Central memory CD8-positive, alpha-beta T cell (primary cell): Measurements from ENCODE around the gene SLIT3.

ENCODE experiments used
- ATAC-seq: fragments of 150-1000 bp; cut with Tn5 transposase; replicated peaks from 2 replicates; pipeline ENCODE4 v1.10.0; 2022; ENCODE audit warnings: mild to moderate bottlenecking, moderate FRiP score, moderate number of reproducible peaks; ENCODE audit not compliant: poor library complexity, severe bottlenecking; ENCODE audit errors: extremely low read depth
- DNase-seq, 2 donors: peaks; one replicate each; pipeline ENCODE4 v3.0.0; 2021; ENCODE audit warnings: low spot score in 2 of 2
- H3K27ac Mint-ChIP-seq: one replicate; pipeline ENCODE4 v1.8.0; 2022; ENCODE audit warnings: low read depth, mild to moderate bottlenecking, moderate library complexity, mixed read lengths
- H3K27me3 Mint-ChIP-seq: one replicate; pipeline ENCODE4 v1.8.0; 2022; ENCODE audit warnings: mixed read lengths
- H3K36me3 Mint-ChIP-seq: one replicate; pipeline ENCODE4 v1.8.0; 2022; ENCODE audit warnings: mild to moderate bottlenecking, moderate library complexity, mixed read lengths; ENCODE audit not compliant: insufficient read depth
- H3K4me1 Mint-ChIP-seq: one replicate; pipeline ENCODE4 v1.8.0; 2022; ENCODE audit warnings: mixed read lengths
- H3K4me3 Mint-ChIP-seq: one replicate; pipeline ENCODE4 v1.8.0; 2022; ENCODE audit warnings: mild to moderate bottlenecking, moderate library complexity, mixed read lengths
- H3K9me3 Mint-ChIP-seq: one replicate; pipeline ENCODE4 v1.8.0; 2022; ENCODE audit warnings: mixed read lengths

SLIT3 gene

DNA sequence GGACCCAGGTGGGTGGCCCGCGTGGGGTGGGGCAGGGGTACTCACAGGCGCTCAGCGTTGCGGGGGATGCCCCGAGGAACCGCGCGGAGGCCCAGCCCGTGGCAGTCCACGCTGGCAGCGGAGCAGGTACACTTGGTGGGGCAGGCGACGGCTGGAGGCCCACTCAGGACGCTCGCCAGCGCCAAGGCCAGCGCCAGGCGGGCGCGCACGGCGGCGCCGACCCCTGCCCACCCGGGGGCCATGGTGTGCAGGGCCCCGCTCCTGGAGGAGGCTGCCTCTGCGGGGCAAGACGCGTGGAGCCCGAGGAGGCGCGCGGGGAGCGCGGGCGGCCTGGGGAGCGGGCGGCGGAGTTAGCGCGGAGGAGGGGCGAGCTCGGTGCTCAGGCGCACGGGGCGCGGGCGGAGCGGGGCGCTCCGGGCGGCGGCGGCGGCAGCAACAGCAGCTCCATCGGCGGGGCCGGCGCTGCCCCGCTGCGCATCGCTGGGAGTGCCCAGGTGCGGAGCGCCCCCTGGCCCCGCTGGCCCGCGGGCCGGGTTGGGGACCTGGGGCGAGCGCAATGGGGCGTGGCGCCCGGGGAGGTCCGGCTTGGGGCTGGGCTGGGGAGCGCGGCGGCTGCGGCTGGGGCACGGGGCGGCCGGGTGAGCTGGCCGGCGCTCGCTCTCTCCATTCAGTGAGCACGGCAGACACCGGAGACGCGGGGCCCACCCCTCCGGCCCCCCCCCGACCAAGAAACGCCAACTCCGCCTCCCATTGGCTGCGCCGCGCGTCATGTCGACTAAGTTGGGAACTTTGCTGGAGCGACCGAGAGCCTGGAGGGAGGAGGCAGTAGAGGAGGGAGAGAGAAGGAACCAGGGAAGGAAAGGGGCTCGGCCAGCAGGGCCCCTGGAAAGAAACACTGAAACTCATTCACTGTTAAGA, at the start of gene SLIT3:
Gene SLIT3 (minus strand): TSS at position 672 of the 918 bp plus-strand sequence. CDS start 430 bp downstream, at position 242.
- no peaks in the 10 kb centered on the region for H3K9me3 Mint-ChIP-seq
- no peak for ATAC-seq
- H3K4me1 Mint-ChIP-seq: peaks cover 7% of the 10 kb centered on the region
- DNase-seq: no peak
- peaks cover 61% of the 10 kb centered on the region for H3K27me3 Mint-ChIP-seq
- peak within 1 kb of the TSS; percentile 27 for H3K4me3 Mint-ChIP-seq
- peaks cover 2% of the 10 kb centered on the region for H3K36me3 Mint-ChIP-seq
- no peak within 1 kb of the TSS for H3K27ac Mint-ChIP-seq

DNA sequence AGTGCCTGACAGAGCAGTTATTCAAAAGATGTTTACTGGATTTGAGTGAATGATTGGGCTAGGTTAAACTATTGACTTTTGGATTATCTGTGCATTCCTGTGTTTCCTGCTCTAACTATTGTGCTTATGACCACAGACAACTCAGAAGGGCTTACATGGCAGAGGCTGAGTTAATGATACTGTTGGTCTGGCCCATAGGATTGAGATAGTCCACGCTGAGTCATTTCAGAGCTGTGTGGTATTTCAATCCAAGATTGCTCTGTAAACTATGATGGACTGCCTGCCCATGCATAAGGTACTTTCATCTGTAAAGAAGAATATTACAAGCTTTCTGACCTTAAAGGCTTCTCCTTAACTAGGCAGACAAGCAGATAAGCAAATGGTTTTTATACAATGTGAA, 49.1 kb upstream of the SLIT3 start:
- Mint-ChIP-seq H3K4me1 (no peaks in the 10 kb centered on the region), H3K27ac (no peak overlapping the region), H3K4me3 (no peak overlapping the region), H3K36me3 (no peaks in the 10 kb centered on the region), H3K27me3 (peaks cover 67% of the 10 kb centered on the region), H3K9me3 (no peaks in the 10 kb centered on the region)
- DNase-seq (no peak), ATAC-seq (no peak)

DNA sequence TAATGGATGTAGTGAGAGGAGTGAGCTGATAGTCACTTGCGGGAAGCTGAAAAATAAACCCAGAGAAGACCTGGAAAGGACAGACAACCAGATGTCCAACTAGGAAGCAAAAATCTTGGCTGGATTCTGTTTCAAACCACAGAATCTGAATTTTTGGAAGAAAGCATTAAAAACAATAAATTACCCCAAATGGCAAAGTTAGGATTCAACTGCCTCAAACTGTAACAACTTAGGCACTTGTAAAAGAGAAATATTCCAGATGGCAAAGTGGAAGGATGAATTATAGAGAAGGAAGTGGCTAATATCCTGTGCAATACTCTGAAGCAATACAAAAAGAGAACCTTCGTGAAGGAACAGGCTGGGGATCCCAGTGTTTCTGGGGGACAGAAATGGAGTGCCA, 46.8 kb upstream of the SLIT3 start:
- H3K27ac Mint-ChIP-seq: no peak overlapping the region
- ATAC-seq (no peak), DNase-seq (no peak)
- peaks cover 52% of the 10 kb centered on the region for H3K27me3 Mint-ChIP-seq
- H3K9me3 Mint-ChIP-seq: no peaks in the 10 kb centered on the region
- H3K36me3 Mint-ChIP-seq: no peaks in the 10 kb centered on the region
- no peak overlapping the region for H3K4me3 Mint-ChIP-seq
- no peaks in the 10 kb centered on the region for H3K4me1 Mint-ChIP-seq

DNA sequence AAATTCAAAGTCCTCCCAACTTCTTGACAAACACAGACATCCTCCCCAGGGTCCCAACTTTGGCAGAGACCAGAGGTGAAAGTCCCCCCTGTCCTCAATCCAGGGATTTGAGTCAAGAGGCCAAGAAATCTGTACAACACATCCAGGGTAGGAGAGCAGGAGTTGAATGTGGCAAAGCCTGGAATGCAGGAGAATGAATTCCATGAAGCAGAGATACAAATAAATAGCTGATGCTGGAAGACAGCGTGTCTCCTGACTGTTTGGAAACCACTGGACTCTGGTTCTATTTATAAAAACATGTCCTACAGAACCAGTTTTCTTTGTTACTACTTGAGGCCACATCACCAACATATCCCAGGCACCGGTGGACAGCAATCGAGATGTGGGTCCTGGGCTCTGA, 43.7 kb upstream of the SLIT3 start:
- ATAC-seq (no peak), DNase-seq (no peak)
- peaks cover 22% of the 10 kb centered on the region for H3K27me3 Mint-ChIP-seq

DNA sequence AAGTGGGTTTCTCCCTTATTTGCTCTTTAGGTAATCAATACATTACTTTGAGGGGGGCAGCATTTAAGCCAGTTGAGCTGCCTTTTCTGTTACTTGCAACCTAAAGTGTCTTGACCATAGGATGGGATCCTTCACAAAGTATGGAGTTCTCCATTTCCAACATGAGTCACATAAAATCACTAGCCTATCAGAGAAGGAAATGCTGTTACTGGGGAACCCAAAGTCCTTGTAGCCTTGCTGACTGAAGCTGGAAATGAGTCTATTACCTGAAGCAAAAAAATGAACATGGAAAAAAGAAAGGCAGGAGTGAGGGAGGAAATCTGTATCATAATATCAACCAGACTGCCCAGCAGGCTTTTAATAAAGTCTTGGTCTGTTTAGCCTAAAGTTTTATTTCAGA, 42.8 kb upstream of the SLIT3 start:
- ATAC-seq: no peak
- H3K9me3 Mint-ChIP-seq: no peaks in the 10 kb centered on the region
- H3K4me1 Mint-ChIP-seq: no peaks in the 10 kb centered on the region
- H3K36me3 Mint-ChIP-seq: no peaks in the 10 kb centered on the region
- H3K27me3 Mint-ChIP-seq: peaks cover 14% of the 10 kb centered on the region
- no peak for DNase-seq
- H3K4me3 Mint-ChIP-seq: no peak overlapping the region
- H3K27ac Mint-ChIP-seq: no peak overlapping the region

More for the DNA sequence above, 43.7 kb upstream of the SLIT3 start:
- no peak overlapping the region for H3K27ac Mint-ChIP-seq
- no peaks in the 10 kb centered on the region for H3K4me1 Mint-ChIP-seq
- H3K4me3 Mint-ChIP-seq: no peak overlapping the region
- no peaks in the 10 kb centered on the region for H3K36me3 Mint-ChIP-seq
- H3K9me3 Mint-ChIP-seq: no peaks in the 10 kb centered on the region

DNA sequence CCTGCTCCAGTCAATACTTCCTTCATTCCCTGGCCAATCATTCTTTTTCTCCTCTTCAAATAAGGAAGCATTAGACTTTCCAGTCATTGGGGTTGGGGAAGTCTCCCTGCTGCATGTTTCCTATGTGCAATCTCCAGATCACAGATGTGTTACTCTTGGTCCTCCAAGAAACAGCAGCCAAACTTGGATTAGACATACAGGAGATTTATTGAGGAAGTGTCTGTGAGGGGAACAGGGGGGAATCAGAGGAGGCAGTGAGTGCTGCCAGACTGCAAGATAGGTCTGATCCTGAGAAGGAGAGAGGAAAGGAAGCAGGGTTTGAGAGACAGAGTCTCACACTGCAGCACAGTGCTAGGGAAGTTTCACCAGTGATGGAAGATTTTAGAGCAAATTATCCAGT, 40.6 kb upstream of the SLIT3 start:
- Mint-ChIP-seq H3K36me3 (no peaks in the 10 kb centered on the region), H3K4me3 (no peak overlapping the region), H3K27me3 (peaks cover 14% of the 10 kb centered on the region), H3K27ac (no peak overlapping the region), H3K4me1 (no peaks in the 10 kb centered on the region), H3K9me3 (no peaks in the 10 kb centered on the region)
- no peak for ATAC-seq
- no peak for DNase-seq

DNA sequence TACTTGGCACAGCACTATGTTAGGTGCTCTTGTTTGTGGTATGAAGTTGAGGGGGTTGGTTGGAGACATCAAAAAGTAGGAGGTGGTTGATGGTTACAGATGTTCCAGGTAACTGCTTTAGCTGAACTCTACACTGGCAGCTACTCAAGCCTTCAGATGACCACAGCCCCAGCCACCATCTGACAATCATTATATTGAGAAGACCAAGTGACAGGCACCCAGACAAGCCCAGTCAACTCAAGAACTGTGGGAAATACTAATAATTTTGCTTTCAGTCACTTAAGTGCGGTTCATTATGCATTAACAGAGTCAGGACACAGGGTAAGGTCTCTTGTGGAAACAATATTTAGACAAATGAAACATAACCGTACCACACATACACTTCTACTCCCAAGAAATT, 38.9 kb upstream of the SLIT3 start:
- Mint-ChIP-seq H3K27me3 (peaks cover 18% of the 10 kb centered on the region), H3K27ac (no peak overlapping the region), H3K4me1 (no peaks in the 10 kb centered on the region), H3K9me3 (no peaks in the 10 kb centered on the region), H3K4me3 (no peak overlapping the region), H3K36me3 (no peaks in the 10 kb centered on the region)
- no peak for ATAC-seq
- no peak for DNase-seq

DNA sequence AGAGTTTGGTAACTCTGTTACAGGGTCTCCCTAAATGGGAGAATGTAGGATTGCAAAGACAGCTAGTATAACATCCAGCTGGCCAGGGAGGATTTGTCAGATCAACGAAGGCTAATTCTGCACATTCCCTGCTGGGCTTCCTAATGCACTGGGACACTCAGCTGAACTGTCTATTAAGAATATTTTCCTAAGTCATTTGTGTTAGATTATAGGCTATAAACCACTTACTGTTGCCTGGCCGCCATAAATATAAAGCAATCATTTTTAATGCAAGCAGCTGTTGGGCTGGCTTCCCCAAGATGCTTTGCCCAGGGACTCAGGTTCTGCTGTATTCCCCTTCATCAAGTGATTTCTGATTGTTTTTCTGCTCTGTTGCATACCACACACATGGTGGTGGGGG, 35.3 kb upstream of the SLIT3 start:
- H3K27me3 Mint-ChIP-seq: peaks cover 28% of the 10 kb centered on the region
- H3K9me3 Mint-ChIP-seq: no peaks in the 10 kb centered on the region
- no peak for ATAC-seq
- no peak for DNase-seq
- H3K36me3 Mint-ChIP-seq: no peaks in the 10 kb centered on the region
- no peak overlapping the region for H3K4me3 Mint-ChIP-seq
- H3K4me1 Mint-ChIP-seq: no peaks in the 10 kb centered on the region
- no peak overlapping the region for H3K27ac Mint-ChIP-seq

DNA sequence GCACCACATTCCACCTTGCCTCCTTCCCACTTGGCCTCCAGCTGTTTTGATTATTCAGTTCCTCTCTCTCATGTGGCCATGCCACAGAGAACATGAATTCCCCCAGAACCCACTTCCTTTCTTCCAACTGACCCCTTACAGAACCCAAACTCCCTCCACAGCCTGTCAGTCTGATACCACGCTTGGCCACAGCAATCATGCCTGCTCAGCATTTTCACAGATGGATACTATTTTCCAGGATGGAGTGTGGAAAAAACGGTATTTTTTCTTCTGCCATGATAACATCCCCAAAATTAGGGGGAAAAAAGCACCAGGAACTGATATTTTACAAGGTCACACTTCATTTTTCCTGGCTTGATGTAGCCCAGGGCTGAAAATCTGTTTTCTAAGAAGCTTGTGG, 34.9 kb upstream of the SLIT3 start:
- ATAC-seq (no peak), DNase-seq (no peak)
- Mint-ChIP-seq H3K4me1 (no peaks in the 10 kb centered on the region), H3K36me3 (no peaks in the 10 kb centered on the region), H3K9me3 (no peaks in the 10 kb centered on the region), H3K27me3 (peaks cover 28% of the 10 kb centered on the region), H3K27ac (no peak overlapping the region), H3K4me3 (no peak overlapping the region)

DNA sequence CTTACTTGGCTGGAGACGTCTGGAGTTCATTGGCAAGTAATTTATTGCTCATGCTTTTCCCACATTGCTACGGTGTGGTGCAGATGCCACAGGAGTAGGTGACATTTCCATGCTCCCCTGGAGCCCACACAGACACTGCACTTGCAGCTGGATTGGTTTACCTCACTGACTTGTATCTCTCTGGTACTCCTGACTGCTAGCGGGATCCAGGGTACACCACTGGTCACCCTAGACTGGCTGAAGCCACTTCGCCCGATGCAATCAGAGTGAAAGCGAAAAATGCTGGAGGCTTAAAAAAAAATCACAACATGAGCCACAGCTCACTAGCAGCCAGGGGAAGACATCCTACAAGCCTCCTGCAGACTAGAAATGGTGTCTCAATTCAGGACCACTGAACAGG, 32.6 kb upstream of the SLIT3 start:
- DNase-seq (no peak), ATAC-seq (no peak)
- H3K36me3 Mint-ChIP-seq: no peaks in the 10 kb centered on the region
- no peak overlapping the region for H3K27ac Mint-ChIP-seq
- H3K27me3 Mint-ChIP-seq: peaks cover 28% of the 10 kb centered on the region
- no peak overlapping the region for H3K4me3 Mint-ChIP-seq
- H3K9me3 Mint-ChIP-seq: no peaks in the 10 kb centered on the region
- H3K4me1 Mint-ChIP-seq: no peaks in the 10 kb centered on the region

DNA sequence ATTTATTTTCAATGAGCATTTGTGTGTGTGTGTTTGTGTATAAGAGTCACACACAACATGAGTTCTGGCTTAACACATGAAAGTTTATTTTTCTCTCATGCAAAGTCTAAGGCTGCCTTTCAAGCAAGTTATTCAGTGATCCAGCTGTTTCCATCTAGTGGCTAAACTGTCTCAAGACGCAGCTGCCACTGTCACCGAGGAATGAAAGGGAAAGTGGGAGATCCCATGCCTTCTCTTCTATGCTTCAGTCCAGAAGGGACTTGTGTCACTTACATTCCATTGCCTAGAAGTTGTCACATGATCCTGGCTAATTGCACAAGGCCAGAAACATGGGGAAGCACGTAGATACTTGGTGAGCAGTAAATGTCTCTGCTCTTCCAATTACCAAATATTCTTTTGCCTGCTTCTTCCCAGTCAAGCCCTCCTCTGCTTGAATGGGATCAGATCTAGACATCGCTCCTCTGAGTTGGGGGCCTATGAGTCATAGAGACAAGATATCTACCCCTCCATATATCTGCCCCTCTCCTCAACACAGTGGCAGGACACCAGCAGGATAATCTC, 30.4 kb upstream of the SLIT3 start:
- no peaks in the 10 kb centered on the region for H3K4me1 Mint-ChIP-seq
- no peaks in the 10 kb centered on the region for H3K9me3 Mint-ChIP-seq
- H3K27ac Mint-ChIP-seq: no peak overlapping the region
- peaks cover 28% of the 10 kb centered on the region for H3K27me3 Mint-ChIP-seq
- ATAC-seq: no peak
- no peaks in the 10 kb centered on the region for H3K36me3 Mint-ChIP-seq
- no peak for DNase-seq
- H3K4me3 Mint-ChIP-seq: no peak overlapping the region

DNA sequence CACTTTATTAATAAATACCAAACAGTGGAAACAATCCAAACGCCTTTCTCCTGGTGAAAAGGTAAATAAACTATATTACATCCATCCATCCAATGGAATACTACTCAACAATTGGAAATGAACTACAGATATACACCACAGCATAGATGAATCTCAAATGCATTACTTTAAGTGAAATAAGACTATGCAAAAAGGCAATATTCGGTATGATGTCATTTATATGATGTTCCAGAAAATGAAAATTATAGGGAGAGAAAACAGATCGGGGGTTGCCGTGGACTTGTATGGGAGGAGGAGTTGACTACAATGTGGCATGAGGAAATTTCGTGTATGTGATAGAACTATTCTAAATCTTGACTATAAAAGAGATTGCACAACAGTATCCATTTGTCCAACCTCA, 27.5 kb upstream of the SLIT3 start:
- ATAC-seq (no peak), DNase-seq (no peak)
- no peak overlapping the region for H3K27ac Mint-ChIP-seq
- no peak overlapping the region for H3K4me3 Mint-ChIP-seq
- H3K9me3 Mint-ChIP-seq: no peaks in the 10 kb centered on the region
- H3K36me3 Mint-ChIP-seq: no peaks in the 10 kb centered on the region
- H3K4me1 Mint-ChIP-seq: no peaks in the 10 kb centered on the region
- peaks cover 14% of the 10 kb centered on the region for H3K27me3 Mint-ChIP-seq

DNA sequence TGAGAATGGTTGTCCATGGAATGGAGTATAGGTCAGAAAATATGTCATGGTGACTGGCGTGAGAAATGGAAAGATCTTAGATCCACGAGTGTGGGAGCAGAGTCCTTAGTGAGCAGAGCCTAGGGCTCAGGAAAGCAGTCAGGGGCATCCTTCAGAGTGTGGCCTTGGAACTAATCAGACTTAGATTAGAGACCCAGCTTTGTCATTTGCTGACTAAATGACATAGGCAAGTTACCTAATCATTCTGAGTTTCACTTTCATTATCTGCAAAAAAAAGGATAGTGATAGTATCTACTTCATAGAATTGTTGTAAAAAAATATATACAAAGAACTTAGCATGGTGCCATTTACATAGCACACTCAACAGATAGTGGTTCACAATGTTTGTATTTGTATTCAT, 24.3 kb upstream of the SLIT3 start:
- no peak for DNase-seq
- Mint-ChIP-seq H3K4me1 (no peaks in the 10 kb centered on the region), H3K27ac (no peak overlapping the region), H3K9me3 (no peaks in the 10 kb centered on the region), H3K4me3 (no peak overlapping the region), H3K36me3 (no peaks in the 10 kb centered on the region), H3K27me3 (peaks cover 9% of the 10 kb centered on the region)
- ATAC-seq: no peak
